ENCODE data around the gene HRH1. TPM values are rescaled to one million over a fixed set of nuclear protein-coding genes. Genes with fewer than 3 reads are reported as not detected.

Gene HRH1
- total RNA-seq, 2 donors from 2014 or later, result 4.6 TPM

- ATAC-seq (replicated peaks in 1 of 2) (no peak), DNase-seq (no peak)
- H3K36me3 Mint-ChIP-seq (ENCODE audit: insufficient read depth in 2 of 2), result peaks cover 11 to 32% of the 10 kb centered on the region in 2 donors
- H3K27ac Mint-ChIP-seq, result peak overlapping the region; percentile 44
- H3K4me3 Mint-ChIP-seq, result no peak overlapping the region
- peaks cover 74% of the 10 kb centered on the region for H3K4me1 Mint-ChIP-seq (ENCODE audit: low read depth)
- peaks cover 0 to 3% of the 10 kb centered on the region in 2 donors for H3K9me3 Mint-ChIP-seq
- no peaks in the 10 kb centered on the region for H3K27me3 Mint-ChIP-seq (ENCODE audit: low read depth)
Measured at GRCh38 chr3:11275926-11276325, 121.6 kb downstream of the HRH1 start.

GRCh38 chr3:11276901-11277300 is 122.6 kb downstream of the HRH1 start:
- ATAC-seq (replicated peaks in 1 of 2) (no peak), DNase-seq (no peak)
- Mint-ChIP-seq H3K4me3 (no peak overlapping the region), H3K27ac (no peak overlapping the region), H3K27me3 (ENCODE audit: low read depth) (no peaks in the 10 kb centered on the region), H3K36me3 (ENCODE audit: insufficient read depth in 2 of 2) (peaks cover 11 to 32% of the 10 kb centered on the region in 2 donors), H3K9me3 (peaks cover 0 to 3% of the 10 kb centered on the region in 2 donors), H3K4me1 (ENCODE audit: low read depth) (peaks cover 77% of the 10 kb centered on the region)

- no peak overlapping the region for H3K4me3 Mint-ChIP-seq
- ATAC-seq (replicated peaks in 1 of 2) (peak; percentile 40 to 42), DNase-seq (no peak)
- H3K27me3 Mint-ChIP-seq (ENCODE audit: low read depth), result no peaks in the 10 kb centered on the region
- H3K9me3 Mint-ChIP-seq, result no peaks in the 10 kb centered on the region
- peaks cover 0 to 14% of the 10 kb centered on the region in 2 donors for H3K36me3 Mint-ChIP-seq (ENCODE audit: insufficient read depth in 2 of 2)
- no peak overlapping the region for H3K27ac Mint-ChIP-seq
- peaks cover 44% of the 10 kb centered on the region for H3K4me1 Mint-ChIP-seq (ENCODE audit: low read depth)
Measured at GRCh38 chr3:11282250-11283138, 128.2 kb downstream of the HRH1 start.

- Mint-ChIP-seq H3K27ac (no peak overlapping the region), H3K4me3 (no peak overlapping the region), H3K27me3 (ENCODE audit: low read depth) (no peaks in the 10 kb centered on the region), H3K4me1 (ENCODE audit: low read depth) (peaks cover 42% of the 10 kb centered on the region), H3K36me3 (ENCODE audit: insufficient read depth in 2 of 2) (peaks cover 0 to 12% of the 10 kb centered on the region in 2 donors), H3K9me3 (no peaks in the 10 kb centered on the region)
- no peak for ATAC-seq (replicated peaks in 1 of 2)
- DNase-seq, result no peak
Measured at GRCh38 chr3:11283139-11283475, 128.8 kb downstream of the HRH1 start.

GRCh38 chr3:11284011-11284410 is 129.7 kb downstream of the HRH1 start:
- H3K27me3 Mint-ChIP-seq (ENCODE audit: low read depth), result no peaks in the 10 kb centered on the region
- no peaks in the 10 kb centered on the region for H3K9me3 Mint-ChIP-seq
- ATAC-seq (replicated peaks in 1 of 2), result no peak
- DNase-seq, result no peak
- H3K4me1 Mint-ChIP-seq (ENCODE audit: low read depth), result peaks cover 42% of the 10 kb centered on the region
- H3K36me3 Mint-ChIP-seq (ENCODE audit: insufficient read depth in 2 of 2), result peaks cover 0 to 12% of the 10 kb centered on the region in 2 donors
- no peak overlapping the region for H3K4me3 Mint-ChIP-seq
- H3K27ac Mint-ChIP-seq, result peak overlapping the region; percentile 29

GRCh38 chr3:11285471-11285870 is 131.2 kb downstream of the HRH1 start:
- no peak overlapping the region for H3K4me3 Mint-ChIP-seq

GRCh38 chr3:11287404-11287803 is 133.1 kb downstream of the HRH1 start:
- H3K27me3 Mint-ChIP-seq (ENCODE audit: low read depth), result no peaks in the 10 kb centered on the region
- no peak overlapping the region for H3K4me3 Mint-ChIP-seq
- no peak for DNase-seq
- H3K36me3 Mint-ChIP-seq (ENCODE audit: insufficient read depth in 2 of 2), result peaks cover 0 to 13% of the 10 kb centered on the region in 2 donors
- no peak for ATAC-seq (replicated peaks in 1 of 2)
- no peaks in the 10 kb centered on the region for H3K9me3 Mint-ChIP-seq
- H3K27ac Mint-ChIP-seq, result no peak overlapping the region
- peaks cover 52% of the 10 kb centered on the region for H3K4me1 Mint-ChIP-seq (ENCODE audit: low read depth)

More at GRCh38 chr3:11285471-11285870, 131.2 kb downstream of the HRH1 start:
- no peak for DNase-seq
- Mint-ChIP-seq H3K9me3 (no peaks in the 10 kb centered on the region), H3K27me3 (ENCODE audit: low read depth) (no peaks in the 10 kb centered on the region), H3K36me3 (ENCODE audit: insufficient read depth in 2 of 2) (peaks cover 0 to 9% of the 10 kb centered on the region in 2 donors), H3K4me1 (ENCODE audit: low read depth) (peaks cover 44% of the 10 kb centered on the region), H3K27ac (no peak overlapping the region)
- no peak for ATAC-seq (replicated peaks in 1 of 2)

- peaks cover 52% of the 10 kb centered on the region for H3K4me1 Mint-ChIP-seq (ENCODE audit: low read depth)
- H3K27ac Mint-ChIP-seq, result peak overlapping the region; percentile 66
- DNase-seq (no peak), ATAC-seq (replicated peaks in 1 of 2) (no peak)
- H3K9me3 Mint-ChIP-seq, result no peaks in the 10 kb centered on the region
- peaks cover 0 to 14% of the 10 kb centered on the region in 2 donors for H3K36me3 Mint-ChIP-seq (ENCODE audit: insufficient read depth in 2 of 2)
- H3K27me3 Mint-ChIP-seq (ENCODE audit: low read depth), result no peaks in the 10 kb centered on the region
- no peak overlapping the region for H3K4me3 Mint-ChIP-seq
Measured at GRCh38 chr3:11288021-11288491, 133.8 kb downstream of the HRH1 start.

- Mint-ChIP-seq H3K27me3 (ENCODE audit: low read depth) (no peaks in the 10 kb centered on the region), H3K4me3 (peak overlapping the region; percentile 56 to 81), H3K27ac (peak overlapping the region; percentile 94), H3K9me3 (no peaks in the 10 kb centered on the region), H3K4me1 (ENCODE audit: low read depth) (peaks cover 52% of the 10 kb centered on the region), H3K36me3 (ENCODE audit: insufficient read depth in 2 of 2) (peaks cover 0 to 12% of the 10 kb centered on the region in 2 donors)
- DNase-seq, result peak in 1 of 2 donors; percentile 24
- peak; percentile 53 to 66 for ATAC-seq (replicated peaks in 1 of 2)
Measured at GRCh38 chr3:11288786-11289637, 134.7 kb downstream of the HRH1 start.

- peak overlapping the region; percentile 56 to 81 for H3K4me3 Mint-ChIP-seq
- H3K27me3 Mint-ChIP-seq (ENCODE audit: low read depth), result no peaks in the 10 kb centered on the region
- DNase-seq (no peak), ATAC-seq (replicated peaks in 1 of 2) (peak in 1 of 2 donors; percentile 46)
- H3K9me3 Mint-ChIP-seq, result no peaks in the 10 kb centered on the region
- H3K36me3 Mint-ChIP-seq (ENCODE audit: insufficient read depth in 2 of 2), result peaks cover 0 to 8% of the 10 kb centered on the region in 2 donors
- H3K4me1 Mint-ChIP-seq (ENCODE audit: low read depth), result peaks cover 52% of the 10 kb centered on the region
- peak overlapping the region; percentile 94 for H3K27ac Mint-ChIP-seq
Measured at GRCh38 chr3:11289864-11290263, 135.6 kb downstream of the HRH1 start.

- ATAC-seq (replicated peaks in 1 of 2) (peak; percentile 82 to 85), DNase-seq (peak in 1 of 2 donors; percentile 30)
- no peaks in the 10 kb centered on the region for H3K9me3 Mint-ChIP-seq
- peaks cover 52% of the 10 kb centered on the region for H3K4me1 Mint-ChIP-seq (ENCODE audit: low read depth)
- H3K36me3 Mint-ChIP-seq (ENCODE audit: insufficient read depth in 2 of 2), result peaks cover 0 to 8% of the 10 kb centered on the region in 2 donors
- no peaks in the 10 kb centered on the region for H3K27me3 Mint-ChIP-seq (ENCODE audit: low read depth)
- peak overlapping the region; percentile 94 for H3K27ac Mint-ChIP-seq
- H3K4me3 Mint-ChIP-seq, result peak overlapping the region; percentile 51 to 81
Measured at GRCh38 chr3:11290743-11291680, 136.7 kb downstream of the HRH1 start.

GRCh38 chr3:11291808-11292207 is 137.5 kb downstream of the HRH1 start:
- Mint-ChIP-seq H3K4me3 (peak overlapping the region; percentile 51 to 81), H3K36me3 (ENCODE audit: insufficient read depth in 2 of 2) (peaks cover 0 to 8% of the 10 kb centered on the region in 2 donors), H3K27ac (peak overlapping the region; percentile 94), H3K4me1 (ENCODE audit: low read depth) (peaks cover 52% of the 10 kb centered on the region), H3K9me3 (no peaks in the 10 kb centered on the region), H3K27me3 (ENCODE audit: low read depth) (no peaks in the 10 kb centered on the region)
- DNase-seq (no peak), ATAC-seq (replicated peaks in 1 of 2) (no peak)

Data from activated T-cell treated with anti-CD3 and anti-CD28 coated beads, Interleukin-2, amount 50 U/mL, for 72 hours (primary cell).